KMS-11 (cell line): ENCODE data around the gene ZFAND2A.

Source experiments
- H2AFZ ChIP-seq: fragments of 200-600 bp; sonication (generic); 2 replicates; pipeline ENCODE4 v1.6.1; 2016; ENCODE audit warnings: antibody characterized with exemption, mixed run types, low read depth
- H3K27ac ChIP-seq: fragments of 200-600 bp; sonication (generic); 2 replicates; pipeline ENCODE4 v1.6.1; 2016; ENCODE audit warnings: mild to moderate bottlenecking, mixed run types
- H3K27me3 ChIP-seq: fragments of 200-600 bp; sonication (generic); 2 replicates; pipeline ENCODE4 v1.6.1; 2017; ENCODE audit warnings: mild to moderate bottlenecking, low read depth, mixed run types, moderate library complexity; ENCODE audit not compliant: insufficient read depth
- H3K36me3 ChIP-seq: fragments of 200-600 bp; sonication (generic); 2 replicates; pipeline ENCODE4 v1.6.1; 2017; ENCODE audit warnings: mild to moderate bottlenecking, mixed run types; ENCODE audit not compliant: insufficient read depth
- H3K4me1 ChIP-seq: fragments of 200-600 bp; sonication (generic); 2 replicates; pipeline ENCODE4 v1.6.1; 2016; ENCODE audit warnings: mild to moderate bottlenecking, low read depth, mixed run types; ENCODE audit not compliant: poor library complexity, severe bottlenecking
- H3K4me2 ChIP-seq: fragments of 200-600 bp; sonication (generic); 2 replicates; pipeline ENCODE4 v1.7.0; 2016; ENCODE audit warnings: mild to moderate bottlenecking, mixed run types
- H3K4me3 ChIP-seq: fragments of 200-600 bp; sonication (generic); IDR thresholded peaks from 2 replicates; pipeline ENCODE4 v1.6.1; 2017; ENCODE audit warnings: low read depth, low read length, mixed read lengths; ENCODE audit not compliant: insufficient read depth
- H3K79me2 ChIP-seq: fragments of 200-600 bp; sonication (generic); 2 replicates; pipeline ENCODE4 v1.6.1; 2016; ENCODE audit warnings: low read depth, mixed run types; ENCODE audit not compliant: insufficient read depth
- H3K9ac ChIP-seq: fragments of 200-600 bp; sonication (generic); 2 replicates; pipeline ENCODE4 v1.6.1; 2016; ENCODE audit warnings: mild to moderate bottlenecking, mixed run types
- H4K20me1 ChIP-seq: fragments of 200-600 bp; sonication (generic); 2 replicates; pipeline ENCODE4 v1.6.1; 2016; ENCODE audit warnings: mild to moderate bottlenecking, mixed run types; ENCODE audit not compliant: insufficient read depth
- TF ChIP-seq, protein P1 (sequence below): fragments of 200-600 bp; sonication (generic); conservative IDR thresholded peaks from 2 replicates; pipeline ENCODE4 v1.6.1; 2017; ENCODE audit warnings: low read depth, mild to moderate bottlenecking, antibody characterized with exemption, low read length, moderate library complexity, mixed read lengths

The ZFAND2A gene

DNA sequence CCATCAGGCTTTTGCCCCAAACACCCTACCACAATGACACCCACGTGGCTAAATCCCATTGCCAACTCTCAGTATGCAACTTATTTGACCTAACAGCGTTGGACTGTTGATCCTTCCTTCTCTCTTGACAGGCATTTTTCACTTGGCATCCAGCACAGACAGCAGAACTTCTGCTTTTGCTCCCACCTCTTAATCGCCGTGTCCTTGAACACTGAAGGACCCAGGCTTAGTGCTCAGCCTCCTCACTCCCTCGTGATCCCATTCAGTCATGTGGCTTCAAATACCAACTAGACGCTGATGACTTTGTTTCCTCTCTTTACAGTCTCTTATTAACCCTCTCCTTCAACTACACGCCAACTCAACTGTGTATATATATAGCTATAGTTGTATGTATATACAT is 25.0 kb downstream of the ZFAND2A start:
- Histone ChIP-seq H3K27me3 (no peaks in the 10 kb centered on the region), H3K4me1 (peaks cover 18% of the 10 kb centered on the region), H3K36me3 (no peaks in the 10 kb centered on the region), H3K27ac (no peak overlapping the region), H3K9ac (no peak overlapping the region), H3K4me3 (no peak overlapping the region), H3K4me2 (no peak overlapping the region), H2AFZ (no peak overlapping the region), H4K20me1 (no peaks in the 10 kb centered on the region), H3K79me2 (peaks cover 17% of the 10 kb centered on the region; the same call in 1 of the 2 replicates)
- TF ChIP-seq, protein P1, sequence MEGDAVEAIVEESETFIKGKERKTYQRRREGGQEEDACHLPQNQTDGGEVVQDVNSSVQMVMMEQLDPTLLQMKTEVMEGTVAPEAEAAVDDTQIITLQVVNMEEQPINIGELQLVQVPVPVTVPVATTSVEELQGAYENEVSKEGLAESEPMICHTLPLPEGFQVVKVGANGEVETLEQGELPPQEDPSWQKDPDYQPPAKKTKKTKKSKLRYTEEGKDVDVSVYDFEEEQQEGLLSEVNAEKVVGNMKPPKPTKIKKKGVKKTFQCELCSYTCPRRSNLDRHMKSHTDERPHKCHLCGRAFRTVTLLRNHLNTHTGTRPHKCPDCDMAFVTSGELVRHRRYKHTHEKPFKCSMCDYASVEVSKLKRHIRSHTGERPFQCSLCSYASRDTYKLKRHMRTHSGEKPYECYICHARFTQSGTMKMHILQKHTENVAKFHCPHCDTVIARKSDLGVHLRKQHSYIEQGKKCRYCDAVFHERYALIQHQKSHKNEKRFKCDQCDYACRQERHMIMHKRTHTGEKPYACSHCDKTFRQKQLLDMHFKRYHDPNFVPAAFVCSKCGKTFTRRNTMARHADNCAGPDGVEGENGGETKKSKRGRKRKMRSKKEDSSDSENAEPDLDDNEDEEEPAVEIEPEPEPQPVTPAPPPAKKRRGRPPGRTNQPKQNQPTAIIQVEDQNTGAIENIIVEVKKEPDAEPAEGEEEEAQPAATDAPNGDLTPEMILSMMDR, result no peak

DNA sequence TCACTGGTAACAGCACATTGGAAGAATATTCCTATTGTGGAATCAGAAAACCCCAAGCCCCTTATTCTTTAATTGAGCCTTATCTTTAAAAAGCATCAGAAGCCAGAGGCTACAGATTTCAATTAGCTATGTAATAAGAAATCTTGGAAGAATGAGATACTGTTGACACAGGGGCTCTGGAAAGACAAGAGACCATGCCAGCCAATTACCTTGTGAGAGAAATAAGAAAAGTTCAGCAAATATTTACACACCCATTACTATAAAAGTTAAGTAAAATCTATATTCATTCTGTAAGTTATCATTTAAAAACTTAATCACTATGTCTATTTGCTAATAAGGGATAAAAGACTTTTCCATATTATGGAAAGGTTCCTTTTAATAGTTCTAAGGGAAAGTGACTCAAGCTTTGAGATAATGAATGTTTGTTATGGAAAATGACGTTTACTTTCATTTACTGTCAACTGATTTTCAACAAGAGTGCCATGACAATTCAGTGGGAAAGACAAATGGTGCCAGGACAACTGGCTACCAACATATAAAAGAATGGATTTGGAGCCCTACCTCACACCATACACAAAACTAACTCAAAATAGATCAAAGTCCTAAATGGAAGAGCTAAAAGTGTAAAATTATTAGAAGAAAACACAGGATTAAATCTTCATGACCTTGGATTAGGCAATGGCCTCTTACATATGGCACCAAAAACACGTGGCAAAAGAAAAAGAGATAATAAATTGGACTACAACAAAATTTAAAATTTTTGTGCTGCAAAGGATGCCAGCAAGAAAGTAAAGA is 28.3 kb downstream of the ZFAND2A start:
- H3K9ac ChIP-seq, result no peak overlapping the region
- H3K36me3 ChIP-seq, result no peaks in the 10 kb centered on the region
- 0 out of 2 replicates have a peak, but pooled peaks cover 12% of the 10 kb centered on the region for H3K79me2 ChIP-seq
- no peaks in the 10 kb centered on the region for H4K20me1 ChIP-seq
- H2AFZ ChIP-seq, result no peak overlapping the region
- TF ChIP-seq, protein P1, result no peak
- no peak overlapping the region for H3K27ac ChIP-seq
- no peaks in the 10 kb centered on the region for H3K27me3 ChIP-seq
- H3K4me1 ChIP-seq, result peaks cover 3% of the 10 kb centered on the region
- H3K4me2 ChIP-seq, result no peak overlapping the region
- no peak overlapping the region for H3K4me3 ChIP-seq

DNA sequence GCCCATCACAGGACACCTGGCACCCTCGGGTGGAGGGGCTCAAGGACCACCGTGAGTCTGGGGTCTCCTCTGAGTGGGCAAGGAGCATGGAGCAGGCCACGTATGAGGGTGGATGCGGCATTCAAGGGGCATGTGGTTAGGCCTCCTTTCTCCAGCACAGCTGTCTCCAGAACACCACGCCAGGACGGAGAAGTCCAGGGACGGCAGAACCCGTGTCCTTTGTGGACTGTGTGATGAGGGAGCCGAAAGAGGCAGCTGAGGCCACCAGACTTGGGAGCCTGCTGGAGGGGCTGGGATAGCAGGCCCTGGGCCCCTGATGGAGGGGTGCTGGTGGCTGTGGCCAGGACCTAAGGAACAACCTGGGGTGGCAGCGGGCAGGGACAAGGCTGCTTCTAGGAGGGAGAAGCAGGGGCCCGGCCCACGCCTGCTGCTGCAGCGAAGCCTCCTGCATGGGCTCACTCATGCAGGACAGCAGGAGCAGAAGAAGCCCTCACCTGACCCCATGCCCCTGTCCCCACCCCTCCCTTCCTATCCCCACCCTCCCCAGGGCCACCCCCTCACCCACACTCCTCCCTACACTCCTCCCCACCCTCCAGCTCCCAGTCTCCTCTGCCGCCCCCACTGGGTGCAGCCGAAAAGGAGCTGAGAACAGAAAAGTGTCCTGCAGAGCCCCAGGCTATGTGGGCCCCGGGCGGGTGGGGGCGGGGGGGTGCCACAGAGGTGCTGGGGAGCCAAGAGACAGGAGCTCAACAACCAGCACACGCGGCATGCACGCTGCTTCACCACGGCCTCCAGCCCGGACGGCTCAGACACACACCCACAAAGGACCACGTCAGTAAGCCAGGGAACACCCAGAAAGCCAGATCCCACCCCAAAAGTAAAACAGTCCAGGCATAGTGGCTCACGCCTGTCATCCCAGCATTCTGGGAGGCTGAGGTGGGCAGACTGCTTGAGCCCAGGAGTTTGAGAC is 29.7 kb downstream of the ZFAND2A start:
- Histone ChIP-seq H3K4me2 (no peak overlapping the region), H3K27me3 (no peaks in the 10 kb centered on the region), H3K79me2 (0 out of 2 replicates have a peak, but pooled peaks cover 12% of the 10 kb centered on the region), H3K9ac (no peak overlapping the region), H4K20me1 (no peaks in the 10 kb centered on the region), H2AFZ (no peak overlapping the region), H3K36me3 (no peaks in the 10 kb centered on the region), H3K27ac (no peak overlapping the region), H3K4me3 (no peak overlapping the region), H3K4me1 (no peaks in the 10 kb centered on the region)
- TF ChIP-seq, protein P1, result no peak

DNA sequence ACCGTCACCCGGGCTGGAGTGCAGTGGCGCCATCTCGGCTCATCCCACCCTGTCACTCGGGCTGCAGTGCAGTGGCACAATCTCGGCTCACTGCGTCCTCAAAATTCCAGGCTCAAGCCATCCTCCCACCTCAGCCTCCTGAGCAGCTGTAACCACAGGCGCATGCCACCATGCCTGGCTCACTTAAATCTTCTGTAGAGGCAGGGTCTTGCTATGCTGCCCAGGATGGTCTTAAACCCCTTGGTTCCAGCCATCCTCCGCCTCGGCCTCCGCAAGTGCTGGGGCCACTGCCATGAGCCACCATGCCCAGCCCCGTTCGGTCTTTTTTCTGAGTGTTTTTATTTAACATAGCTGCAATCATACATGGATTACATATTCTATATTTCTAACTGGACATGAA is 30.6 kb downstream of the ZFAND2A start:
- 0 out of 2 replicates have a peak, but pooled peaks cover 12% of the 10 kb centered on the region for H3K79me2 ChIP-seq
- no peak overlapping the region for H3K9ac ChIP-seq
- H2AFZ ChIP-seq, result no peak overlapping the region
- H3K27ac ChIP-seq, result no peak overlapping the region
- no peaks in the 10 kb centered on the region for H3K27me3 ChIP-seq
- no peaks in the 10 kb centered on the region for H4K20me1 ChIP-seq
- H3K36me3 ChIP-seq, result no peaks in the 10 kb centered on the region
- no peak overlapping the region for H3K4me3 ChIP-seq
- H3K4me1 ChIP-seq, result no peaks in the 10 kb centered on the region
- H3K4me2 ChIP-seq, result no peak overlapping the region
- TF ChIP-seq, protein P1, result no peak
